Trophoblast cell (in vitro differentiated cells and primary cell): ENCODE measurements around the gene MICU1.

Experiments used
- DNase-seq, 2 donors: peaks; one replicate each; pipeline ENCODE4 v3.0.0-alpha.2; 2016
- H2AFZ ChIP-seq: 2 replicates; pipeline ENCODE4 v1.6.1; 2013; ENCODE audit warnings: low read length, moderate library complexity, mild to moderate bottlenecking; ENCODE audit not compliant: insufficient read depth, poor library complexity
- H2AK5ac ChIP-seq: 2 replicates; pipeline ENCODE4 v1.6.1; 2013; ENCODE audit warnings: mild to moderate bottlenecking, low read length
- H2BK120ac ChIP-seq: 2 replicates; pipeline ENCODE4 v1.6.1; 2013; ENCODE audit warnings: low read length, mild to moderate bottlenecking, moderate library complexity; ENCODE audit not compliant: insufficient read depth, poor library complexity
- H2BK12ac ChIP-seq: 2 replicates; pipeline ENCODE4 v1.6.1; 2013; ENCODE audit warnings: mild to moderate bottlenecking, low read length, moderate library complexity
- H2BK5ac ChIP-seq: 2 replicates; pipeline ENCODE4 v1.6.1; 2013; ENCODE audit warnings: low read length, low read depth, moderate library complexity, mild to moderate bottlenecking; ENCODE audit not compliant: poor library complexity
- H3K14ac ChIP-seq: 2 replicates; pipeline ENCODE4 v1.6.1; 2013; ENCODE audit warnings: mild to moderate bottlenecking, low read length
- H3K18ac ChIP-seq: 2 replicates; pipeline ENCODE4 v1.6.1; 2013; ENCODE audit warnings: mild to moderate bottlenecking, low read length
- H3K23ac ChIP-seq: 2 replicates; pipeline ENCODE4 v1.6.1; 2013; ENCODE audit warnings: low read length
- H3K27ac ChIP-seq: 2 replicates; pipeline ENCODE4 v1.5.1; 2013; ENCODE audit warnings: low read depth, mild to moderate bottlenecking, inconsistent platforms, low read length, moderate library complexity
- H3K27me3 ChIP-seq: 2 replicates; pipeline ENCODE4 v1.6.1; 2013; ENCODE audit warnings: inconsistent platforms, mild to moderate bottlenecking, low read length, moderate library complexity; ENCODE audit not compliant: insufficient read depth
- H3K36me3 ChIP-seq, 2 experiments: 1 replicate in 1 of 2; 2 replicates in 1 of 2; pipeline ENCODE4 v1.6.1; 2013; ENCODE audit warnings: low read length in 2 of 2, mild to moderate bottlenecking in 2 of 2, moderate library complexity in 1 of 2; ENCODE audit not compliant: insufficient read depth in 2 of 2, control insufficient read depth in 1 of 2
- H3K4ac ChIP-seq: 2 replicates; pipeline ENCODE4 v1.6.1; 2013; ENCODE audit warnings: low read depth, mild to moderate bottlenecking, low read length, moderate library complexity
- H3K4me1 ChIP-seq, 2 experiments: 1 replicate in 1 of 2; 2 replicates in 1 of 2; pipeline ENCODE4 v1.6.1; 2013; ENCODE audit warnings: low read length in 2 of 2, mild to moderate bottlenecking in 2 of 2, moderate library complexity in 1 of 2; ENCODE audit not compliant: insufficient read depth in 2 of 2, control insufficient read depth in 1 of 2
- H3K4me2 ChIP-seq: 2 replicates; pipeline ENCODE4 v1.6.1; 2013; ENCODE audit warnings: inconsistent platforms, mild to moderate bottlenecking, low read length, moderate library complexity
- H3K4me3 ChIP-seq: 2 replicates; pipeline ENCODE4 v1.5.1; 2013; ENCODE audit warnings: mild to moderate bottlenecking, low read depth, low read length, inconsistent platforms
- H3K79me1 ChIP-seq: one replicate; pipeline ENCODE4 v1.6.1; 2013; ENCODE audit warnings: low read length
- H3K79me2 ChIP-seq: 2 replicates; pipeline ENCODE4 v1.6.1; 2013; ENCODE audit warnings: low read length, mild to moderate bottlenecking; ENCODE audit not compliant: control insufficient read depth, insufficient read depth, poor library complexity
- H3K9ac ChIP-seq: 2 replicates; pipeline ENCODE4 v1.6.1; 2013; ENCODE audit warnings: mild to moderate bottlenecking, low read length
- H3K9me3 ChIP-seq: 2 replicates; pipeline ENCODE4 v1.6.1; 2013; ENCODE audit warnings: low read depth, mild to moderate bottlenecking, control low read depth, inconsistent platforms, low read length; ENCODE audit not compliant: insufficient read depth
- H4K12ac ChIP-seq: 2 replicates; pipeline ENCODE4 v1.6.1; 2013; ENCODE audit warnings: low read depth, mild to moderate bottlenecking, low read length, moderate library complexity
- H4K8ac ChIP-seq: 2 replicates; pipeline ENCODE4 v1.6.1; 2013; ENCODE audit warnings: low read depth, mild to moderate bottlenecking, low read length, moderate library complexity
- H4K91ac ChIP-seq: one replicate; pipeline ENCODE4 v1.6.1; 2013; ENCODE audit warnings: low read depth, mild to moderate bottlenecking, low read length, moderate library complexity
- WGBS: extraction: QIAGEN DNeasy Blood & Tissue Kit; methylation state at CpG from one replicate; pipeline ENCODE4 v1.1.7; 2013; ENCODE audit warnings: missing lambda C conversion rate; ENCODE audit not compliant: insufficient read length, insufficient coverage; ENCODE audit errors: extremely low coverage; 5-methylcytosine and 5-hydroxymethylcytosine counted together

Gene MICU1

DNA sequence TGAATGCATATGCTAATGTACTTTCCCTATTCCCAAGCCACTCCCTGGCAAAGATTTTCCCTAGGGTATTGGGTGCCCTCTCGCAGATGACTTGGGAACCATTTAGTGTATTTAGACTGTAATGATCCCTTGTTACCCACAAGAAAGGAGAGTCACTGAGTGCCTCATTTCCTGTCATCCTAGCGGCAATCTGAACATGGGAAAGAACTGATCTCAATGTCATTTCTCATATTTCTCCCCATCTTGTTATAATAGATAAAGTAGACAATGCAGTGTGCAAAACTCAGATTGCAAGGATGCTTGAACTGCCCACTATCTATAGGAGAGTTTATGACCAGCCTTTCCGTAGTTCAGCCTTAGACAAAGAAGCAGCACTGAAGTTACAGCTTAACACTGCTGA is 123.3 kb downstream of the MICU1 start:
- H3K9ac ChIP-seq, result no peak overlapping the region
- no peak overlapping the region for H3K18ac ChIP-seq
- H3K4ac ChIP-seq, result no peak overlapping the region
- H4K91ac ChIP-seq, result no peak overlapping the region
- no peak overlapping the region for H2AK5ac ChIP-seq
- H2BK5ac ChIP-seq, result no peak overlapping the region
- H4K8ac ChIP-seq, result no peak overlapping the region
- H2BK120ac ChIP-seq, result no peak overlapping the region
- no CpG with 5 or more reads among the region's 3 CpGs for WGBS
- H2BK12ac ChIP-seq, result no peak overlapping the region
- no peak for DNase-seq
- H3K79me2 ChIP-seq, result no peaks in the 10 kb centered on the region
- no peak overlapping the region for H3K27ac ChIP-seq
- no peak overlapping the region for H3K4me3 ChIP-seq
- no peak overlapping the region for H3K4me2 ChIP-seq
- H3K9me3 ChIP-seq, result no peaks in the 10 kb centered on the region
- H2AFZ ChIP-seq, result no peak overlapping the region
- H3K27me3 ChIP-seq, result no peaks in the 10 kb centered on the region
- H3K14ac ChIP-seq, result no peak overlapping the region
- no peaks in the 10 kb centered on the region for H3K36me3 ChIP-seq
- no peaks in the 10 kb centered on the region for H3K4me1 ChIP-seq
- H3K23ac ChIP-seq, result no peak overlapping the region
- no peak overlapping the region for H4K12ac ChIP-seq
- H3K79me1 ChIP-seq, result no peaks in the 10 kb centered on the region

DNA sequence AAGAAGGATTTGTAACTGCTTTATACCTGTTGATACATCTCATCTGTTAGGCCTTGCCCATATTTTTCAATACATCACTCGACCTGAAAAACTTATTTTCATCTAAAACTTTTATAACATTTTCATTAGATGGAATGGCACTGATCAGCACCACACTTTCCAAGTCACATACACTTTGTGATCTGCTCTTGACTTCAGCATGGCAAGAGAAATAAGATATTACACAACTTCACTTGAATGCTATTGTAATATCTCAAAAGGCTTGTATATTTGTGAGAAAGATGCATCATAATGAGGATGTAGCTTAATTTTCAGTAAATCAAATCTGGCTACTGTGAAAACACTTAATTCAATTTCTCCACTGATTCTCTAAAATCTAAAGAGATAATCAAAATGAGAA is 126.2 kb downstream of the MICU1 start:
- H3K4me3 ChIP-seq, result no peak overlapping the region

DNA sequence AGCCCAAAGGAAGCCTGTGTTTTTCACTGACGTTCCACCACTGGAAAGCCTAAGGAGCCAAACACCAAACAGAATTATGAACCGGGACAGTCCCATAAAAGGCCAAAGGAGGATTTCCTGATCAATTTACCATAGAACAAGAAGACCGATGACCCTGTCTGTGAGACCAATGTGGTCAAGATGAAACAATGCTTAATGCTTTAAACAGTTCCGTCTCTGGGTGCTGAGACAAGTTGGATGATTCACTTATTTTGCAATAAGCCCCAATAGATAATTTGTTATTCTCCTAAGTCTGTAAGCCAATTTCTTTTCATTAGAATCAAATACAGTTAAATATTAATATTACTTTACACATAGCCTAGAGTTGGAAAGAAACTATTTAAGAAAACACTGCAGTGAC is 134.9 kb downstream of the MICU1 start:
- Histone ChIP-seq H2AK5ac (no peak overlapping the region), H3K4me2 (no peak overlapping the region), H3K18ac (no peak overlapping the region), H3K79me1 (no peaks in the 10 kb centered on the region), H4K8ac (no peak overlapping the region), H3K27ac (no peak overlapping the region), H2AFZ (no peak overlapping the region), H3K4me1 (no peaks in the 10 kb centered on the region), H2BK12ac (no peak overlapping the region), H3K9ac (no peak overlapping the region), H3K79me2 (no peaks in the 10 kb centered on the region), H4K12ac (no peak overlapping the region), H3K36me3 (no peaks in the 10 kb centered on the region), H3K23ac (no peak overlapping the region), H3K4ac (no peak overlapping the region), H4K91ac (no peak overlapping the region), H2BK120ac (no peak overlapping the region), H3K14ac (no peak overlapping the region), H3K4me3 (no peak overlapping the region), H2BK5ac (no peak overlapping the region), H3K27me3 (no peaks in the 10 kb centered on the region), H3K9me3 (no peaks in the 10 kb centered on the region)
- DNase-seq, result no peak
- WGBS, result no CpG with 5 or more reads among the region's 4 CpGs

More for the DNA sequence above, 126.2 kb downstream of the MICU1 start:
- no peaks in the 10 kb centered on the region for H3K9me3 ChIP-seq
- no peak overlapping the region for H4K8ac ChIP-seq
- 100% methylated on average over 1 of the region's 1 CpG for WGBS
- no peak overlapping the region for H3K23ac ChIP-seq
- no peak overlapping the region for H3K14ac ChIP-seq
- no peak overlapping the region for H3K4ac ChIP-seq
- H3K79me2 ChIP-seq, result no peaks in the 10 kb centered on the region
- no peaks in the 10 kb centered on the region for H3K79me1 ChIP-seq
- H2AK5ac ChIP-seq, result no peak overlapping the region
- H2BK120ac ChIP-seq, result no peak overlapping the region
- H3K4me2 ChIP-seq, result no peak overlapping the region
- no peaks in the 10 kb centered on the region for H3K36me3 ChIP-seq
- H2BK12ac ChIP-seq, result no peak overlapping the region
- H2BK5ac ChIP-seq, result no peak overlapping the region
- no peaks in the 10 kb centered on the region for H3K4me1 ChIP-seq
- H3K18ac ChIP-seq, result no peak overlapping the region
- H4K91ac ChIP-seq, result no peak overlapping the region
- no peak for DNase-seq
- no peak overlapping the region for H2AFZ ChIP-seq
- no peaks in the 10 kb centered on the region for H3K27me3 ChIP-seq
- no peak overlapping the region for H4K12ac ChIP-seq
- H3K9ac ChIP-seq, result no peak overlapping the region
- no peak overlapping the region for H3K27ac ChIP-seq

DNA sequence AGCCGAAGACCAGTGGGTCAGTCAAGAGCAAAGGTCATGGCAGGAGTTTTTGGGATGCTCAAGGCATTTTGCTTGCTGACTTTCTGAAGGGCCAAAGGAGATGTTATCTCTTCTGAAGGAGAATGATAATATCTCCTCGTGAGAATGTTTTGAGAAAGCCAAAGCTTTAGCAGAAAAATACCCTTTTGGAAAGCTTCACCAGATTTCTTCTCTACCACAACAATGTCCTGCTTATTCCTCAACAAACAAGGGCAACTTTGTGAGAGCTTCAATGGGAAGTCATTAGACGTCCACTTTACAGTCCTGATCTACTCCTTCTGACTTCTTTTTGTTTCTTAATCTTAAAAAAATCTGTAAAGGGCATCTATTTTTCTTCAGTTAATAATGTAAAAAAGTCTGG is 138.4 kb downstream of the MICU1 start:
- no peak overlapping the region for H4K91ac ChIP-seq
- no peak overlapping the region for H3K14ac ChIP-seq
- H3K4me3 ChIP-seq, result no peak overlapping the region
- no peak overlapping the region for H2AK5ac ChIP-seq
- no peak overlapping the region for H3K18ac ChIP-seq
- no peak overlapping the region for H2BK5ac ChIP-seq
- no peak overlapping the region for H3K4me2 ChIP-seq
- no peak overlapping the region for H4K12ac ChIP-seq
- no peak for DNase-seq
- no peak overlapping the region for H2AFZ ChIP-seq
- no peak overlapping the region for H3K23ac ChIP-seq
- no peak overlapping the region for H3K9ac ChIP-seq
- no peak overlapping the region for H4K8ac ChIP-seq
- no peaks in the 10 kb centered on the region for H3K36me3 ChIP-seq
- H3K4ac ChIP-seq, result no peak overlapping the region
- H3K4me1 ChIP-seq, result no peaks in the 10 kb centered on the region
- no peaks in the 10 kb centered on the region for H3K79me1 ChIP-seq
- no peak overlapping the region for H3K27ac ChIP-seq
- no peaks in the 10 kb centered on the region for H3K27me3 ChIP-seq
- H3K9me3 ChIP-seq, result no peaks in the 10 kb centered on the region
- H2BK12ac ChIP-seq, result no peak overlapping the region
- no CpG with 5 or more reads among the region's 3 CpGs for WGBS
- no peaks in the 10 kb centered on the region for H3K79me2 ChIP-seq
- no peak overlapping the region for H2BK120ac ChIP-seq
